ENCODE data around the gene SYT9.

DNA sequence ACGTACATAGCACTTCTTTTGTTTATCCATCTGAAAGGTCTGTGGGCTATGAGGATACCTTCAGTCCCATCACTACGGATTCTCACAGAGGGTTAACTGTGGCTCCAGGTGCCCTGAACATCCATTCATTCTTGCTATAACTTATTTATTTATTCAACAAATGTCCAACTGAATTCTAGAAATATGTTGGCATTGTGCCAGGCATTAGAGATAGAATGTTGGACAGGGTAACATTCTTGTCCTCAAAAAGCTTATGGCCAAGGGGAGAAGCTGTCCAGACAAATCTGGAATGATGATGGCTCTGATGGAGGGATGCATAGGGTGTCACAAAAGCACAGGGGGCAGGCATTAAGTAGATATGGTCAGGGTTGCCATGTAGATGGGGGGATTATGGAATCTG is 242.0 kb downstream of the SYT9 start:
- TF ChIP-seq JUN (IDR thresholded peaks at IDR 0.05) = no peak
- TF ChIP-seq RAD21 (conservative IDR thresholded peaks at IDR 0.05 in 1 of 2, IDR thresholded peaks at IDR 0.05 in 1 of 2) = no peak
- TF ChIP-seq, protein P1, sequence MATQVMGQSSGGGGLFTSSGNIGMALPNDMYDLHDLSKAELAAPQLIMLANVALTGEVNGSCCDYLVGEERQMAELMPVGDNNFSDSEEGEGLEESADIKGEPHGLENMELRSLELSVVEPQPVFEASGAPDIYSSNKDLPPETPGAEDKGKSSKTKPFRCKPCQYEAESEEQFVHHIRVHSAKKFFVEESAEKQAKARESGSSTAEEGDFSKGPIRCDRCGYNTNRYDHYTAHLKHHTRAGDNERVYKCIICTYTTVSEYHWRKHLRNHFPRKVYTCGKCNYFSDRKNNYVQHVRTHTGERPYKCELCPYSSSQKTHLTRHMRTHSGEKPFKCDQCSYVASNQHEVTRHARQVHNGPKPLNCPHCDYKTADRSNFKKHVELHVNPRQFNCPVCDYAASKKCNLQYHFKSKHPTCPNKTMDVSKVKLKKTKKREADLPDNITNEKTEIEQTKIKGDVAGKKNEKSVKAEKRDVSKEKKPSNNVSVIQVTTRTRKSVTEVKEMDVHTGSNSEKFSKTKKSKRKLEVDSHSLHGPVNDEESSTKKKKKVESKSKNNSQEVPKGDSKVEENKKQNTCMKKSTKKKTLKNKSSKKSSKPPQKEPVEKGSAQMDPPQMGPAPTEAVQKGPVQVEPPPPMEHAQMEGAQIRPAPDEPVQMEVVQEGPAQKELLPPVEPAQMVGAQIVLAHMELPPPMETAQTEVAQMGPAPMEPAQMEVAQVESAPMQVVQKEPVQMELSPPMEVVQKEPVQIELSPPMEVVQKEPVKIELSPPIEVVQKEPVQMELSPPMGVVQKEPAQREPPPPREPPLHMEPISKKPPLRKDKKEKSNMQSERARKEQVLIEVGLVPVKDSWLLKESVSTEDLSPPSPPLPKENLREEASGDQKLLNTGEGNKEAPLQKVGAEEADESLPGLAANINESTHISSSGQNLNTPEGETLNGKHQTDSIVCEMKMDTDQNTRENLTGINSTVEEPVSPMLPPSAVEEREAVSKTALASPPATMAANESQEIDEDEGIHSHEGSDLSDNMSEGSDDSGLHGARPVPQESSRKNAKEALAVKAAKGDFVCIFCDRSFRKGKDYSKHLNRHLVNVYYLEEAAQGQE (IDR thresholded peaks at IDR 0.05) = no peak
- TF ChIP-seq, protein P2, sequence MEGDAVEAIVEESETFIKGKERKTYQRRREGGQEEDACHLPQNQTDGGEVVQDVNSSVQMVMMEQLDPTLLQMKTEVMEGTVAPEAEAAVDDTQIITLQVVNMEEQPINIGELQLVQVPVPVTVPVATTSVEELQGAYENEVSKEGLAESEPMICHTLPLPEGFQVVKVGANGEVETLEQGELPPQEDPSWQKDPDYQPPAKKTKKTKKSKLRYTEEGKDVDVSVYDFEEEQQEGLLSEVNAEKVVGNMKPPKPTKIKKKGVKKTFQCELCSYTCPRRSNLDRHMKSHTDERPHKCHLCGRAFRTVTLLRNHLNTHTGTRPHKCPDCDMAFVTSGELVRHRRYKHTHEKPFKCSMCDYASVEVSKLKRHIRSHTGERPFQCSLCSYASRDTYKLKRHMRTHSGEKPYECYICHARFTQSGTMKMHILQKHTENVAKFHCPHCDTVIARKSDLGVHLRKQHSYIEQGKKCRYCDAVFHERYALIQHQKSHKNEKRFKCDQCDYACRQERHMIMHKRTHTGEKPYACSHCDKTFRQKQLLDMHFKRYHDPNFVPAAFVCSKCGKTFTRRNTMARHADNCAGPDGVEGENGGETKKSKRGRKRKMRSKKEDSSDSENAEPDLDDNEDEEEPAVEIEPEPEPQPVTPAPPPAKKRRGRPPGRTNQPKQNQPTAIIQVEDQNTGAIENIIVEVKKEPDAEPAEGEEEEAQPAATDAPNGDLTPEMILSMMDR (IDR thresholded peaks at IDR 0.05) = no peak
- TF ChIP-seq CEBPB (IDR thresholded peaks at IDR 0.05) = no peak
- no peak for TF ChIP-seq POLR2A (IDR thresholded peaks at IDR 0.05; ENCODE audit: low read length)
- TF ChIP-seq, protein P3, sequence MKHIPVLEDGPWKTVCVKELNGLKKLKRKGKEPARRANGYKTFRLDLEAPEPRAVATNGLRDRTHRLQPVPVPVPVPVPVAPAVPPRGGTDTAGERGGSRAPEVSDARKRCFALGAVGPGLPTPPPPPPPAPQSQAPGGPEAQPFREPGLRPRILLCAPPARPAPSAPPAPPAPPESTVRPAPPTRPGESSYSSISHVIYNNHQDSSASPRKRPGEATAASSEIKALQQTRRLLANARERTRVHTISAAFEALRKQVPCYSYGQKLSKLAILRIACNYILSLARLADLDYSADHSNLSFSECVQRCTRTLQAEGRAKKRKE (CRISPR knock-in tag; IDR thresholded peaks at IDR 0.05; ENCODE audit: low read depth) = no peak
- no peak for TF ChIP-seq SREBF2 (IDR thresholded peaks at IDR 0.05)
- TF ChIP-seq, protein P4, sequence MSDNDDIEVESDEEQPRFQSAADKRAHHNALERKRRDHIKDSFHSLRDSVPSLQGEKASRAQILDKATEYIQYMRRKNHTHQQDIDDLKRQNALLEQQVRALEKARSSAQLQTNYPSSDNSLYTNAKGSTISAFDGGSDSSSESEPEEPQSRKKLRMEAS (IDR thresholded peaks at IDR 0.05) = no peak
- TF ChIP-seq, protein P5, sequence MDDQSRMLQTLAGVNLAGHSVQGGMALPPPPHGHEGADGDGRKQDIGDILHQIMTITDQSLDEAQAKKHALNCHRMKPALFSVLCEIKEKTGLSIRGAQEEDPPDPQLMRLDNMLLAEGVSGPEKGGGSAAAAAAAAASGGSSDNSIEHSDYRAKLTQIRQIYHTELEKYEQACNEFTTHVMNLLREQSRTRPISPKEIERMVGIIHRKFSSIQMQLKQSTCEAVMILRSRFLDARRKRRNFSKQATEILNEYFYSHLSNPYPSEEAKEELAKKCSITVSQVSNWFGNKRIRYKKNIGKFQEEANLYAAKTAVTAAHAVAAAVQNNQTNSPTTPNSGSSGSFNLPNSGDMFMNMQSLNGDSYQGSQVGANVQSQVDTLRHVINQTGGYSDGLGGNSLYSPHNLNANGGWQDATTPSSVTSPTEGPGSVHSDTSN (IDR thresholded peaks at IDR 0.05) = no peak

All from A549 (cell line).